Measurements from ENCODE around the gene PTPRD.

Gene PTPRD

GRCh38 chr9:9730174-9730573 is 882.6 kb downstream of the PTPRD start:
- no peak for DNase-seq

GRCh38 chr9:9729082-9729481 is 883.7 kb downstream of the PTPRD start:
- DNase-seq: no peak

GRCh38 chr9:9719373-9720112 is 893.3 kb downstream of the PTPRD start:
- DNase-seq: no peak

- no peak for DNase-seq
These were observed 894.1 kb downstream of the PTPRD start for GRCh38 chr9:9718691-9719090.

GRCh38 chr9:9679433-9679832 is 933.4 kb downstream of the PTPRD start:
- no peak for DNase-seq

GRCh38 chr9:9674461-9674860 is 938.3 kb downstream of the PTPRD start:
- no peak for DNase-seq

- no peak for DNase-seq
These were observed 942.3 kb downstream of the PTPRD start for GRCh38 chr9:9670454-9670853.

- DNase-seq: no peak
These were observed 967.8 kb downstream of the PTPRD start for GRCh38 chr9:9645006-9645405.

GRCh38 chr9:9631284-9631683 is 981.5 kb downstream of the PTPRD start:
- DNase-seq: no peak

- DNase-seq: no peak
These were observed 987.6 kb downstream of the PTPRD start for GRCh38 chr9:9625248-9625647.

GRCh38 chr9:9623506-9623905 is 989.3 kb downstream of the PTPRD start:
- no peak for DNase-seq

- DNase-seq: no peak
These were observed 991.4 kb downstream of the PTPRD start for GRCh38 chr9:9621355-9621940.

- no peak for DNase-seq
These were observed 992.1 kb downstream of the PTPRD start for GRCh38 chr9:9620736-9621135.

- no peak for DNase-seq
These were observed 997.7 kb downstream of the PTPRD start for GRCh38 chr9:9615086-9615485.

- DNase-seq: no peak
These were observed 998.2 kb downstream of the PTPRD start for GRCh38 chr9:9614607-9615006.

GRCh38 chr9:9612755-9613154 is 1000.0 kb downstream of the PTPRD start:
- DNase-seq: no peak

- DNase-seq: no peak
These were observed 1000.5 kb downstream of the PTPRD start for GRCh38 chr9:9612270-9612669.

- DNase-seq: no peak
These were observed 1007.1 kb downstream of the PTPRD start for GRCh38 chr9:9605681-9606080.

- no peak for DNase-seq
These were observed 1009.5 kb downstream of the PTPRD start for GRCh38 chr9:9603345-9603744.

- no peak for DNase-seq
These were observed 1014.1 kb downstream of the PTPRD start for GRCh38 chr9:9598723-9599122.

GRCh38 chr9:9592104-9592503 is 1020.7 kb downstream of the PTPRD start:
- DNase-seq: no peak

GRCh38 chr9:9585920-9586319 is 1026.9 kb downstream of the PTPRD start:
- no peak for DNase-seq

GRCh38 chr9:9574080-9574479 is 1038.7 kb downstream of the PTPRD start:
- no peak for DNase-seq

GRCh38 chr9:9565700-9566099 is 1047.1 kb downstream of the PTPRD start:
- DNase-seq: no peak

GRCh38 chr9:9563817-9564216 is 1049.0 kb downstream of the PTPRD start:
- DNase-seq: no peak
